Measurements from ENCODE around the gene ATF7. TPM values are rescaled to one million over a fixed set of nuclear protein-coding genes. Genes with fewer than 3 reads are reported as not detected.
"Not testable (repeated sequence)": the region's sequence is repeated elsewhere in the genome, so short reads cannot be mapped to it uniquely, and the experiment has no call there.

ATF7 gene
- polyA plus RNA-seq, 3 donors, result 21.7 to 27.9 (median 24.4) TPM

DNA sequence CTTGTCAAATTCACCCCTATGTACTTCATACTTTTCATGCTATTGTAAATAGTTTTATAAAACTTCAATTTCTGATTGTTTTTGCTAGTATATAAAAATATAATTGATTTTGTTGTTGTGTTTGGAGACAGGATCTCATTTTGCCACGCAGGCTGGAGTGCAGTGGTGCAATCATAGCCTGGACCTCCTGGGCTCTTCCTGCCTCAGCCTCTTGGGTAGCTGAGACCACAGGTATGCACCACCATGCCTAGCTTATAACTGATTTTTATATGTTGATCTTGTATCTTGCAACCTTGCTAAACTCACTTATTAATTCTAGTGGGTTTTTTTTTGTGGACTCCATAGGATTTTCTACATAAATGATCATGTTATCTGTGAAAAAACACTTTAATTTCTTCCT lies 26.2 kb upstream of the ATF7 start:
- WGBS (ENCODE audit: insufficient coverage), result no CpG with 5 or more reads among the region's 1 CpG
- H3K9me3 Mint-ChIP-seq, result peaks cover 0 to 2% (median 0%) of the 10 kb centered on the region in 7 donors

DNA sequence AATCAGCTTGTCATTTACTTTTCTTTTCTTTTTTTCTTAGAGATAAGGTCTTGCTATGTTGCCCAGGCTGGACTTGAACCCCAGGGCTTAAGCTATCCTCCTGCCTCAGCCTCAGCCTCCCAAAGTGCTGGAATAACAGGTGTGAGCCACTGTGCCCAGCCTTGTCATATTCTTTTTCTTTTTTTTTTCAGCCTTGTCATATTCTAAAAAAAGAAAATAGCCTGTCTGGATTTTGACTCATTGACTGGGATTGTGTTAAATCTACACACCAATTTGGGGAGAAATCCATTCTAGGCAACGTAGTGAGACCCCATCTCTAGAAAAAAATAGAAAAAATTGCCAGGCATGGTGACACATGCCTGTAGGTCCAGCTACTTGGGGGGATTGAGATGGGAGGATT lies 25.6 kb upstream of the ATF7 start:
- H3K9me3 Mint-ChIP-seq, result no peaks in the 10 kb centered on the region
- H3K4me1 Mint-ChIP-seq, result no peaks in the 10 kb centered on the region
- Histone ChIP-seq H3K27me3 (ENCODE audit: control insufficient read depth in 2 of 2, insufficient read depth in 2 of 2, low read length in 2 of 2) (no peaks in the 10 kb centered on the region), H3K79me2 (ENCODE audit: insufficient read depth, low read length) (no peaks in the 10 kb centered on the region), H2AFZ (ENCODE audit: insufficient read depth, low read depth, low read length, poor library complexity, severe bottlenecking) (no peak overlapping the region), H3K9ac (ENCODE audit: insufficient read depth, low read length, poor library complexity, severe bottlenecking) (no peak overlapping the region), H3K27ac (ENCODE audit: low read depth in 1 of 2, low read length in 2 of 2) (no peak overlapping the region), H4K20me1 (ENCODE audit: insufficient read depth, low read length) (no peaks in the 10 kb centered on the region), H3K9me3 (replicated peaks in 1 of 2; ENCODE audit: control insufficient read depth in 1 of 2, insufficient read depth in 1 of 2, low read length in 2 of 2) (no peaks in the 10 kb centered on the region), H3K4me2 (replicated peaks; ENCODE audit: extremely low read depth, low read length, poor library complexity, severe bottlenecking) (no peak overlapping the region), H3K36me3 (replicated peaks in 1 of 2; ENCODE audit: control insufficient read depth in 1 of 2, insufficient read depth in 2 of 2, low read length in 2 of 2) (no peaks in the 10 kb centered on the region), H3K4me3 (replicated peaks in 1 of 3; ENCODE audit: low read depth in 2 of 3, low read length in 3 of 3) (no peak overlapping the region), H3K4me1 (ENCODE audit: control insufficient read depth in 1 of 2, insufficient read depth in 2 of 2, low read length in 2 of 2) (no peaks in the 10 kb centered on the region)
- H3K27ac Mint-ChIP-seq, result no peak overlapping the region
- no peaks in the 10 kb centered on the region for H3K36me3 Mint-ChIP-seq
- DNase-seq, result no peak
- TF ChIP-seq, protein P1, sequence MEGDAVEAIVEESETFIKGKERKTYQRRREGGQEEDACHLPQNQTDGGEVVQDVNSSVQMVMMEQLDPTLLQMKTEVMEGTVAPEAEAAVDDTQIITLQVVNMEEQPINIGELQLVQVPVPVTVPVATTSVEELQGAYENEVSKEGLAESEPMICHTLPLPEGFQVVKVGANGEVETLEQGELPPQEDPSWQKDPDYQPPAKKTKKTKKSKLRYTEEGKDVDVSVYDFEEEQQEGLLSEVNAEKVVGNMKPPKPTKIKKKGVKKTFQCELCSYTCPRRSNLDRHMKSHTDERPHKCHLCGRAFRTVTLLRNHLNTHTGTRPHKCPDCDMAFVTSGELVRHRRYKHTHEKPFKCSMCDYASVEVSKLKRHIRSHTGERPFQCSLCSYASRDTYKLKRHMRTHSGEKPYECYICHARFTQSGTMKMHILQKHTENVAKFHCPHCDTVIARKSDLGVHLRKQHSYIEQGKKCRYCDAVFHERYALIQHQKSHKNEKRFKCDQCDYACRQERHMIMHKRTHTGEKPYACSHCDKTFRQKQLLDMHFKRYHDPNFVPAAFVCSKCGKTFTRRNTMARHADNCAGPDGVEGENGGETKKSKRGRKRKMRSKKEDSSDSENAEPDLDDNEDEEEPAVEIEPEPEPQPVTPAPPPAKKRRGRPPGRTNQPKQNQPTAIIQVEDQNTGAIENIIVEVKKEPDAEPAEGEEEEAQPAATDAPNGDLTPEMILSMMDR (IDR thresholded peaks at IDR 0.05), result no peak
- WGBS (ENCODE audit: insufficient coverage), result no CpG with 5 or more reads among the region's 1 CpG
- H3K4me3 Mint-ChIP-seq, result no peak overlapping the region
- H3K27me3 Mint-ChIP-seq (ENCODE audit: low read depth in 3 of 3), result peaks cover 0 to 1% (median 1%) of the 10 kb centered on the region in 3 donors
- intact Hi-C loops (cut with micrococcal nuclease), result no loop called here

More for the DNA sequence above, 26.2 kb upstream of the ATF7 start:
- TF ChIP-seq, protein P1 (IDR thresholded peaks at IDR 0.05), result no peak
- H3K9ac ChIP-seq (ENCODE audit: insufficient read depth, low read length, poor library complexity, severe bottlenecking), result no peak overlapping the region
- Mint-ChIP-seq H3K27ac (no peak overlapping the region), H3K4me1 (no peaks in the 10 kb centered on the region), H3K27me3 (ENCODE audit: low read depth in 3 of 3) (peaks cover 0 to 1% (median 1%) of the 10 kb centered on the region in 3 donors), H3K4me3 (no peak overlapping the region), H3K36me3 (no peaks in the 10 kb centered on the region)
- H3K9me3 ChIP-seq (replicated peaks in 1 of 2; ENCODE audit: control insufficient read depth in 1 of 2, insufficient read depth in 1 of 2, low read length in 2 of 2), result no peaks in the 10 kb centered on the region
- no peaks in the 10 kb centered on the region for H3K27me3 ChIP-seq (ENCODE audit: control insufficient read depth in 2 of 2, insufficient read depth in 2 of 2, low read length in 2 of 2)
- H3K36me3 ChIP-seq (replicated peaks in 1 of 2; ENCODE audit: control insufficient read depth in 1 of 2, insufficient read depth in 2 of 2, low read length in 2 of 2), result no peaks in the 10 kb centered on the region
- H3K4me3 ChIP-seq (replicated peaks in 1 of 3; ENCODE audit: low read depth in 2 of 3, low read length in 3 of 3), result no peak overlapping the region
- DNase-seq, result no peak
- no peak overlapping the region for H3K4me2 ChIP-seq (replicated peaks; ENCODE audit: extremely low read depth, low read length, poor library complexity, severe bottlenecking)
- no peaks in the 10 kb centered on the region for H3K4me1 ChIP-seq (ENCODE audit: control insufficient read depth in 1 of 2, insufficient read depth in 2 of 2, low read length in 2 of 2)
- no peaks in the 10 kb centered on the region for H3K79me2 ChIP-seq (ENCODE audit: insufficient read depth, low read length)
- H2AFZ ChIP-seq (ENCODE audit: insufficient read depth, low read depth, low read length, poor library complexity, severe bottlenecking), result no peak overlapping the region
- no peak overlapping the region for H3K27ac ChIP-seq (ENCODE audit: low read depth in 1 of 2, low read length in 2 of 2)
- no peaks in the 10 kb centered on the region for H4K20me1 ChIP-seq (ENCODE audit: insufficient read depth, low read length)
- intact Hi-C loops (cut with micrococcal nuclease), result no loop called here

DNA sequence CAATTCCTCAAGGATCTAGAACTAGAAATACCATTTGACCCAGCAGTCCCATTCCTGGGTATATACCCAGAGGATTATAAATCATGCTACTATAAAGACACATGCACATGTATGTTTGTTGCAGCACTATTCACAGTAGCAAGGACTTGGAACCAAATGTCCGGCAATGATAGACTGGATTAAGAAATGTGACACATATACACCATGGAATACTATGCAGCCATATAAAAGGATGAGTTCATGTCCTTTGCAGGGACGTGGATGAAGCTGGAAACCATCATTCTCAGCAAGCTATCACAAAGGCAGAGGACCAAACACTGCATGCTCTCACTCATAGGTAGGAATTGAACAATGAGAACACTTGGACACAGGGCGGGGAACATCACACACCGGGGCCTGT lies 20.1 kb upstream of the ATF7 start:
- H3K27me3 Mint-ChIP-seq (ENCODE audit: low read depth in 3 of 3); intact Hi-C loops (cut with micrococcal nuclease); H3K4me1 Mint-ChIP-seq; H3K4me1 ChIP-seq (ENCODE audit: control insufficient read depth in 1 of 2, insufficient read depth in 2 of 2, low read length in 2 of 2); H3K36me3 Mint-ChIP-seq; H3K4me3 ChIP-seq (replicated peaks in 1 of 3; ENCODE audit: low read depth in 2 of 3, low read length in 3 of 3); H3K27ac ChIP-seq (ENCODE audit: low read depth in 1 of 2, low read length in 2 of 2); H3K9me3 Mint-ChIP-seq; H3K9ac ChIP-seq (ENCODE audit: insufficient read depth, low read length, poor library complexity, severe bottlenecking); H4K20me1 ChIP-seq (ENCODE audit: insufficient read depth, low read length); H3K36me3 ChIP-seq (replicated peaks in 1 of 2; ENCODE audit: control insufficient read depth in 1 of 2, insufficient read depth in 2 of 2, low read length in 2 of 2); H3K4me2 ChIP-seq (replicated peaks; ENCODE audit: extremely low read depth, low read length, poor library complexity, severe bottlenecking); H3K27me3 ChIP-seq (ENCODE audit: control insufficient read depth in 2 of 2, insufficient read depth in 2 of 2, low read length in 2 of 2); H2AFZ ChIP-seq (ENCODE audit: insufficient read depth, low read depth, low read length, poor library complexity, severe bottlenecking); H3K79me2 ChIP-seq (ENCODE audit: insufficient read depth, low read length); H3K27ac Mint-ChIP-seq; H3K9me3 ChIP-seq (replicated peaks in 1 of 2; ENCODE audit: control insufficient read depth in 1 of 2, insufficient read depth in 1 of 2, low read length in 2 of 2); DNase-seq; H3K4me3 Mint-ChIP-seq: not testable (repeated sequence)
- no CpG with 5 or more reads among the region's 4 CpGs for WGBS (ENCODE audit: insufficient coverage)

Measured in CD14-positive monocyte (primary cell).